ENCODE results near the gene FBLL1. TPM values are rescaled to one million over a fixed set of nuclear protein-coding genes. Genes with fewer than 3 reads are reported as not detected.
A peak's percentile ranks its signal among the peaks of the same experiment; 100 is the strongest.

FBLL1 gene
- total RNA-seq, 1 donor: 0.36 TPM

- H3K9me3 ChIP-seq (ENCODE audit: low read depth, low read length): no peaks in the 10 kb centered on the region
- peaks cover 46% of the 10 kb centered on the region for H4K20me1 ChIP-seq (ENCODE audit: insufficient read depth, low read length)
- no peak for DNase-seq (ENCODE audit: insufficient read length, low spot score, missing footprints)
- H3K4me1 ChIP-seq (ENCODE audit: insufficient read depth, low read length): peaks cover 18% of the 10 kb centered on the region
- peaks cover 76% of the 10 kb centered on the region for H3K79me2 ChIP-seq (ENCODE audit: insufficient read depth, low read length)
- H3K4me2 ChIP-seq (ENCODE audit: insufficient read depth, low read length): no peak overlapping the region
- peaks cover 2% of the 10 kb centered on the region for H3K36me3 ChIP-seq (ENCODE audit: insufficient read depth, low read length)
- H2AFZ ChIP-seq (ENCODE audit: low read length): no peak overlapping the region
- no peak overlapping the region for H3K27ac ChIP-seq (ENCODE audit: low read depth, low read length)
- H3K27me3 ChIP-seq (ENCODE audit: insufficient read depth, low read length): no peaks in the 10 kb centered on the region
- no peak for TF ChIP-seq CTCF (IDR thresholded peaks at IDR 0.05; ENCODE audit: extremely low read depth, low read depth, low read length)
- no peak overlapping the region for H3K4me3 ChIP-seq (ENCODE audit: insufficient read depth, low read length)
These were observed 46.6 kb downstream of the FBLL1 start for GRCh38 chr5:168575391-168576372.

GRCh38 chr5:168578006-168578405 is 48.9 kb downstream of the FBLL1 start:
- H2AFZ ChIP-seq (ENCODE audit: low read length): peak overlapping the region; percentile 29
- H3K27ac ChIP-seq (ENCODE audit: low read depth, low read length): peak overlapping the region; percentile 81
- H3K27me3 ChIP-seq (ENCODE audit: insufficient read depth, low read length): no peaks in the 10 kb centered on the region
- DNase-seq (ENCODE audit: insufficient read length, low spot score, missing footprints): peak; percentile 82
- H3K4me3 ChIP-seq (ENCODE audit: insufficient read depth, low read length): peak overlapping the region; percentile 78
- TF ChIP-seq CTCF (IDR thresholded peaks at IDR 0.05; ENCODE audit: extremely low read depth, low read depth, low read length): no peak
- no peaks in the 10 kb centered on the region for H3K9me3 ChIP-seq (ENCODE audit: low read depth, low read length)
- peaks cover 18% of the 10 kb centered on the region for H3K4me1 ChIP-seq (ENCODE audit: insufficient read depth, low read length)
- peaks cover 40% of the 10 kb centered on the region for H4K20me1 ChIP-seq (ENCODE audit: insufficient read depth, low read length)
- peaks cover 53% of the 10 kb centered on the region for H3K79me2 ChIP-seq (ENCODE audit: insufficient read depth, low read length)
- H3K4me2 ChIP-seq (ENCODE audit: insufficient read depth, low read length): peak overlapping the region; percentile 97
- H3K36me3 ChIP-seq (ENCODE audit: insufficient read depth, low read length): peaks cover 2% of the 10 kb centered on the region

- Histone ChIP-seq H3K27ac (ENCODE audit: low read depth, low read length) (peak within 1 kb of the TSS; percentile 81), H3K79me2 (ENCODE audit: insufficient read depth, low read length) (peaks cover 50% of the 10 kb centered on the region), H2AFZ (ENCODE audit: low read length) (peak within 1 kb of the TSS; percentile 96), H3K27me3 (ENCODE audit: insufficient read depth, low read length) (peaks cover 4% of the 10 kb centered on the region), H3K4me1 (ENCODE audit: insufficient read depth, low read length) (peaks cover 18% of the 10 kb centered on the region), H3K4me3 (ENCODE audit: insufficient read depth, low read length) (peak within 1 kb of the TSS; percentile 78), H4K20me1 (ENCODE audit: insufficient read depth, low read length) (peaks cover 37% of the 10 kb centered on the region), H3K9me3 (ENCODE audit: low read depth, low read length) (no peaks in the 10 kb centered on the region), H3K36me3 (ENCODE audit: insufficient read depth, low read length) (peaks cover 2% of the 10 kb centered on the region), H3K4me2 (ENCODE audit: insufficient read depth, low read length) (peak within 1 kb of the TSS; percentile 97)
- no peak for TF ChIP-seq CTCF (IDR thresholded peaks at IDR 0.05; ENCODE audit: extremely low read depth, low read depth, low read length)
- peak; percentile 98 for DNase-seq (ENCODE audit: insufficient read length, low spot score, missing footprints)
These were observed 49.7 kb downstream of the FBLL1 start, which contains the start of gene PANK3 for GRCh38 chr5:168578538-168579487. TSS of gene PANK3 (minus strand) at chr5:168579368. CDS start at chr5:168579283, 85 bp downstream.

Measured in osteoblast (primary cell).